Endothelial cell of umbilical vein (primary cell): ENCODE measurements around the gene PXT1. TPM values are rescaled to one million over a fixed set of nuclear protein-coding genes. Genes with fewer than 3 reads are reported as not detected.

Experiments used
- BruUV-seq: library from RNA; stranded (reverse); fragments of 400-500 nt; replicated peaks from 2 replicates; lab custom pipeline; 2021; lab: Mats Ljungman, UMichigan
- CTCF ChIA-PET: fragments of 300-600, 350-600 bp; sonication (Branson Sonifier 250); formaldehyde crosslinking; loops from one replicate; lab custom pipeline; 2021; ENCODE audit warnings: antibody characterized with exemption, inconsistent platforms; lab: Charles Lee
- POLR2A ChIA-PET: fragments of 300-600, 350-600 bp; sonication (Branson Sonifier 250); formaldehyde crosslinking; loops from one replicate; lab custom pipeline; 2021; ENCODE audit warnings: antibody characterized with exemption, inconsistent platforms; lab: Charles Lee
- DNase-seq: peaks from one replicate; pipeline ENCODE4 v3.0.0-alpha.2; 2011; ENCODE audit warnings: low read depth, low spot score
- FAIRE-seq: peaks from 2 replicates; lab custom pipeline; 2011; peaks lifted over from hg19 to GRCh38; lab: Jason Lieb, UNC
- H2AFZ ChIP-seq: 2 replicates; pipeline ENCODE4 v1.6.0; 2012; ENCODE audit warnings: low read depth, low read length, control low read depth, inconsistent platforms
- H3K27ac ChIP-seq: 2 replicates; pipeline ENCODE4 v1.5.1; 2011; ENCODE audit warnings: low read depth, mild to moderate bottlenecking, control low read depth, low read length, moderate library complexity; ENCODE audit not compliant: insufficient read depth
- H3K27me3 ChIP-seq, 2 experiments: 2 replicates each; pipeline versions ENCODE4 v1.6.0 to v1.6.1; 2011; ENCODE audit warnings: low read length in 2 of 2, mixed read lengths in 1 of 2; ENCODE audit not compliant: control insufficient read depth in 2 of 2, insufficient read depth in 2 of 2
- H3K36me3 ChIP-seq, 2 experiments: 2 replicates in 1 of 2; 3 replicates in 1 of 2; pipeline ENCODE4 v1.5.1; 2011; ENCODE audit warnings: low read length in 2 of 2, mild to moderate bottlenecking in 1 of 2, moderate library complexity in 1 of 2; ENCODE audit not compliant: control insufficient read depth in 2 of 2, insufficient read depth in 2 of 2; ENCODE audit errors: extremely low read depth in 1 of 2
- H3K4me1 ChIP-seq: 3 replicates; pipeline ENCODE4 v1.5.1; 2011; ENCODE audit warnings: mild to moderate bottlenecking, low read length; ENCODE audit not compliant: control insufficient read depth, insufficient read depth; ENCODE audit errors: extremely low read depth
- H3K4me2 ChIP-seq: 2 replicates; pipeline ENCODE4 v1.6.1; 2011; ENCODE audit warnings: low read length, control low read depth, mixed read lengths; ENCODE audit not compliant: insufficient read depth
- H3K4me3 ChIP-seq, 3 experiments: fragments of 200-600 bp in 1 of 3; sonication (generic), shearing (Covaris generic) in 1 of 3; replicated peaks in 1 of 3; 2 replicates each; pipeline ENCODE4 v1.5.1; 2011 to 2016; ENCODE audit warnings: control low read depth in 3 of 3, low read length in 3 of 3, mild to moderate bottlenecking in 2 of 3, inconsistent platforms in 1 of 3, low read depth in 1 of 3, moderate library complexity in 1 of 3; ENCODE audit not compliant: insufficient read depth in 1 of 3
- H3K79me2 ChIP-seq: 2 replicates; pipeline ENCODE4 v1.6.0; 2012; ENCODE audit warnings: low read length, inconsistent platforms; ENCODE audit not compliant: control insufficient read depth, insufficient read depth
- H3K9ac ChIP-seq: replicated peaks from 2 replicates; pipeline ENCODE3; 2011; ENCODE audit warnings: low read length, control low read depth; ENCODE audit not compliant: insufficient read depth; ENCODE audit errors: extremely low read depth
- H3K9me1 ChIP-seq: replicated peaks from 3 replicates; pipeline ENCODE4 v1.6.0; 2011; ENCODE audit warnings: mild to moderate bottlenecking, low read length; ENCODE audit not compliant: control insufficient read depth, insufficient read depth; ENCODE audit errors: extremely low read depth
- H3K9me3 ChIP-seq: replicated peaks from 2 replicates; pipeline ENCODE4 v1.5.1; 2012; ENCODE audit warnings: low read length, inconsistent platforms; ENCODE audit not compliant: control insufficient read depth, insufficient read depth
- H4K20me1 ChIP-seq: replicated peaks from 2 replicates; pipeline ENCODE3; 2011; ENCODE audit warnings: mild to moderate bottlenecking, low read length; ENCODE audit not compliant: control insufficient read depth, insufficient read depth; ENCODE audit errors: extremely low read depth
- EZH2 ChIP-seq: IDR thresholded peaks from 2 replicates; pipeline ENCODE4 v1.6.1; 2012; ENCODE audit warnings: borderline replicate concordance, low read depth, mild to moderate bottlenecking, moderate library complexity, low read length, inconsistent platforms; ENCODE audit not compliant: severe bottlenecking
- FOS ChIP-seq: IDR thresholded peaks from 2 replicates; pipeline ENCODE4 v1.6.1; 2011; ENCODE audit warnings: mild to moderate bottlenecking, low read length, moderate library complexity, borderline replicate concordance; ENCODE audit not compliant: insufficient read depth
- GATA2 ChIP-seq: IDR thresholded peaks from 2 replicates; pipeline ENCODE4 v1.7.0; 2011; ENCODE audit warnings: low read depth, mild to moderate bottlenecking, moderate library complexity, mixed read lengths, low read length; ENCODE audit not compliant: insufficient read length, insufficient read depth
- JUN ChIP-seq: IDR thresholded peaks from 2 replicates; pipeline ENCODE4 v1.6.1; 2011; ENCODE audit warnings: borderline replicate concordance, low read depth; ENCODE audit not compliant: insufficient read length, insufficient read depth
- MAX ChIP-seq: IDR thresholded peaks from 2 replicates; pipeline ENCODE4 v1.6.1; 2011; ENCODE audit not compliant: insufficient read depth, insufficient read length
- MYC ChIP-seq: IDR thresholded peaks from one replicate; pipeline ENCODE4 v1.6.1; 2011; ENCODE audit warnings: mild to moderate bottlenecking, low read depth, low read length
- POLR2A ChIP-seq: IDR thresholded peaks from 2 replicates; pipeline ENCODE4 v1.6.1; 2012; ENCODE audit warnings: low read depth, mild to moderate bottlenecking, control low read depth, low read length
- POLR2AphosphoS5 ChIP-seq: IDR thresholded peaks from 2 replicates; pipeline ENCODE4 v1.6.1; 2012; ENCODE audit warnings: low read depth, mild to moderate bottlenecking, control low read depth, low read length, moderate library complexity; ENCODE audit not compliant: insufficient read depth
- dilution Hi-C: fragments of 300-500 bp; cut with MboI; formaldehyde crosslinking; loops from one replicate; pipeline ENCODE4 v1.15.0; 2019; ENCODE audit warnings: low sequenced_read_pairs; ENCODE audit not compliant: extremely low pct_ligation_motif_present
- intact Hi-C: fragments of 100-400 bp; cut with micrococcal nuclease; formaldehyde crosslinking; loops from one replicate; pipeline ENCODE4 v1.10.0; 2022
- polyA plus RNA-seq, 4 experiments: library from polyadenylated mRNA; depleted of rRNA in 3 of 4; stranded (reverse) in 3 of 4; unstranded in 1 of 4; fragments of >200 nt; gene quantifications; 2 replicates each; pipeline versions ENCODE4 v1.2.1 to v1.2.3, GENCODE V29; 2011 to 2012; ENCODE audit warnings: missing spikeins in 1 of 4
- total RNA-seq: library from RNA; stranded (reverse); gene quantifications from 2 replicates; pipeline ENCODE4 v1.2.3, GENCODE V29; 2021
- TF ChIP-seq, protein P1 (sequence below), 2 donors: IDR thresholded peaks; 1 replicate in 1 of 2; 2 replicates in 1 of 2; pipeline ENCODE4 v1.5.1; 2011; ENCODE audit warnings: low read length in 2 of 2, mild to moderate bottlenecking in 2 of 2, moderate library complexity in 2 of 2, control low read depth in 1 of 2, inconsistent platforms in 1 of 2, low read depth in 1 of 2; ENCODE audit not compliant: insufficient read depth in 1 of 2; ENCODE audit errors: extremely low read depth in 1 of 2

The PXT1 gene
- total and polyA plus RNA-seq, 2 donors (not counting 3 experiments of a cell fraction or from before 2014, with no cell fraction given), result not detected

DNA sequence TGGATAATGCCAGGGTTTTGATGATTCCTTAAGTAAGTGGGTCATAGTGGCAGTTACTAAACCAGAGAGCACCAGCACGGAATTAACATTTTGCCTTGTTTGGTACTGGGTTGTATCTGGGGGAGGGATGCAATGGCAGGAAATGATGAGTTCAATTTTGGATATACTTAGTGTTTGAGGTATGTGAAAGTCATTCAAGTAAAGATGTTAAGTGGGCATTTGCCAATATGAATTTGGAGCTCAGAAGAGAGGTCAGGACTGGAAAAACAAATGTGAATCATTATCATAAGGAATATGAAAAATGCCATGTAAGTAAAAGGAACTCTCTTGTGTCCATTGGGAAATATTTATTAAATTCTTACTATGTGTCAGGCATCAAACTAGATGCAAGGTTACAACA lies 6.2 kb downstream of the PXT1 start:
- H3K27ac ChIP-seq, result no peak overlapping the region

More for the DNA sequence above, 6.2 kb downstream of the PXT1 start:
- TF ChIP-seq MAX (no peak), POLR2A (no peak), MYC (no peak), FOS (no peak), GATA2 (no peak), EZH2 (no peak), JUN (no peak), POLR2AphosphoS5 (no peak)
- TF ChIP-seq, protein P1, sequence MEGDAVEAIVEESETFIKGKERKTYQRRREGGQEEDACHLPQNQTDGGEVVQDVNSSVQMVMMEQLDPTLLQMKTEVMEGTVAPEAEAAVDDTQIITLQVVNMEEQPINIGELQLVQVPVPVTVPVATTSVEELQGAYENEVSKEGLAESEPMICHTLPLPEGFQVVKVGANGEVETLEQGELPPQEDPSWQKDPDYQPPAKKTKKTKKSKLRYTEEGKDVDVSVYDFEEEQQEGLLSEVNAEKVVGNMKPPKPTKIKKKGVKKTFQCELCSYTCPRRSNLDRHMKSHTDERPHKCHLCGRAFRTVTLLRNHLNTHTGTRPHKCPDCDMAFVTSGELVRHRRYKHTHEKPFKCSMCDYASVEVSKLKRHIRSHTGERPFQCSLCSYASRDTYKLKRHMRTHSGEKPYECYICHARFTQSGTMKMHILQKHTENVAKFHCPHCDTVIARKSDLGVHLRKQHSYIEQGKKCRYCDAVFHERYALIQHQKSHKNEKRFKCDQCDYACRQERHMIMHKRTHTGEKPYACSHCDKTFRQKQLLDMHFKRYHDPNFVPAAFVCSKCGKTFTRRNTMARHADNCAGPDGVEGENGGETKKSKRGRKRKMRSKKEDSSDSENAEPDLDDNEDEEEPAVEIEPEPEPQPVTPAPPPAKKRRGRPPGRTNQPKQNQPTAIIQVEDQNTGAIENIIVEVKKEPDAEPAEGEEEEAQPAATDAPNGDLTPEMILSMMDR (IDR thresholded peaks at IDR 0.05; ENCODE audit: extremely low read depth in 1 of 2, insufficient read depth in 1 of 2, low read depth in 1 of 2, low read length in 2 of 2), result no peak
- no peaks in the 10 kb centered on the region for H3K27me3 ChIP-seq
- no TSS peak for BruUV-seq
- no peak overlapping the region for H3K9ac ChIP-seq
- no peak overlapping the region for H2AFZ ChIP-seq
- intact Hi-C loops (no loop called here), dilution Hi-C loops (no loop called here)
- FAIRE-seq, result no peak
- CTCF ChIA-PET, result no interaction called here
- no peak for DNase-seq
- no peak overlapping the region for H3K4me3 ChIP-seq
- no peaks in the 10 kb centered on the region for H3K9me1 ChIP-seq
- no peaks in the 10 kb centered on the region for H4K20me1 ChIP-seq
- H3K9me3 ChIP-seq, result no peaks in the 10 kb centered on the region
- POLR2A ChIA-PET, result no interaction called here
- H3K79me2 ChIP-seq, result no peaks in the 10 kb centered on the region
- H3K36me3 ChIP-seq, result no peaks in the 10 kb centered on the region
- H3K4me2 ChIP-seq, result no peak overlapping the region
- peaks cover 5% of the 10 kb centered on the region for H3K4me1 ChIP-seq
